DMS153 (cell line): ENCODE results near the gene SMIM10.
"Not testable (repeated sequence)": the region's sequence is repeated elsewhere in the genome, so short reads cannot be mapped to it uniquely, and the experiment has no call there.

ENCODE experiments used
- DNase-seq: peaks from one replicate; lab custom pipeline; 2025; lab: John Stamatoyannopoulos, UW

Gene SMIM10

DNA sequence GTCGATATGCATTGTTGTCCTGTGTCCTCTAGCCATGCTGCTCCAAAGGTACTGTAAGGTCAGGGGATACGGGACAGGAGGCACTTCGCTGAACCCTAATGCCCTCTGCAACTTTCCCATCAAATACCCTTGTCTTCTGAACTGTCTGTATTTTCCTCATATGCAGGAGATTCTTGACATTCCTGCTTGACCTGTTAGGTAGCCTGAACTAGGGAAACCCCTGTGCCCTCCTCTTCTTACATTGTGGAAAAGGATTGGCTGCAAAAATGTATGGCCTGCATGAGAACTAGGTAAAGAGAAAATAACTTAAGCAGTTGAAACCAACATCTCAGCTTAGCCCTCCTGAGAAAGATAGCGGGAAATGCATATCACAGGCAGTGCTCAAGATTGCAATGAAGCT is 20.1 kb downstream of the SMIM10 start:
- no peak for DNase-seq

DNA sequence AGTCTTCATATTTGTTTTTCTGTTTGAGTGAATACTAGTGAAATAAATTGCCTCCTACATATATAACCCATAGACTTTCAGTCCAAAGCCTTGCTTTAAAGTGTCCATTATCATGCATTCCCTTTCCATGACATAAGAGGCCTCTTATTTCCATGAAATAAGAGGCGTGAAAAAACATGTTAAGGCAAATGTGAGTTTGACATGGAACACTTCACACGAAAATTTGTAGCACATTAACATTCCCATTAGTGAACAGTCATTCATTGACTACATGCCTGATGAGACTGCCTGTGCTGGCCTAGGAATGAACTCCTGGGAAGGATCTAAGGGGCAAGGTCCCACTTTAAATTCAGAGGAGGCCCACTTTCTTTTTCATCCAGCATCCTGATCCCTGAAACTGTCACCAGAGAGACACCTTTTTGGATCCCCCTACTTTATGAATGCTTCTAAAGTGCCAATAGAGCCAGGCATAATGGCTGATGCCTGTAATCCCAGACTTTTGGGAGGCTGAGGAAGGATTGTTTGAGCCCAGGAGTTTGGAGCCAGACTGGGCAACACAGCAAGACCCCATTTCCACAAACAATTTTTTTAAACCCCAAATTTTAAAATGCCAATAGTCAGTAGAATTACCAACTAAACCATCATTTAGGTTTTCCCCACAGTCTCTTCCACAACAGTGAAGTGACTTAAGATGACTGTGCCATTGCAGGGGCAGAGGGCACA is 24.9 kb downstream of the SMIM10 start:
- DNase-seq = no peak

DNA sequence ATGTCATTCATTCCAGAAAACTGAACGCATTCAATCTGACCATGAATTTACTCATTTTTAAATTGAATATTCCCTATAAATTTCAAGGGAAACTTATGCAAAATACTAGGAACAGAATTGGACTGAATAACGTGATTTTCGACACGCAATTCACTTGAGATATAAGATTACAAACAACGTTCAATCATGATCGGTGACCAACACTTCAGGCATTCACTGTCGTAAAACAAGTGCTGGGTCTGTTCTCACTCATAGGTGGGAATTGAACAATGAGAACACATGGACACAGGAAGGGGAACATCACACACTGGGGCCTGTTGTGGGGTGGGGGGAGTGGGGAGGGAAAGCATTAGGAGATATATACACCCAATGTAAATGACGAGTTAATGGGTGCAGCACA is 29.1 kb downstream of the SMIM10 start:
- DNase-seq = not testable (repeated sequence)

DNA sequence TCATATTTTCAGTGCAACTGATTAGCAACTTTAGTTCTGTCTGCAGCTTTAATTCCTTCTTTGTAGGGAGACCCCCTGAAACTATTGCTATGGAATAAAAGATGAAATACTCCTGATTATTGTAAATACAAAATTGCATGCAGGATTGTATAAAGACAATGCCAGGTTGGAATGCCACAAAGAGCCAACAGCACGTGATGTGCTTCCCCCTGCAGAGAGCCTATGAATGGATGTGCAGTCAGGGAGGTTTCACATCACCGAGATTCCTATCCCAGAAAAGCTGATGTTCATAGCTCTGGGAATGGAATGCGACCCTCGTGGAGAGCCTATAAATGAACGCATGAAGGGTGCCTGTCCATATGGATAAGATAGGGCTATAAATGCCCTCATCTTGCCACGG is 33.0 kb downstream of the SMIM10 start:
- not testable (repeated sequence) for DNase-seq

DNA sequence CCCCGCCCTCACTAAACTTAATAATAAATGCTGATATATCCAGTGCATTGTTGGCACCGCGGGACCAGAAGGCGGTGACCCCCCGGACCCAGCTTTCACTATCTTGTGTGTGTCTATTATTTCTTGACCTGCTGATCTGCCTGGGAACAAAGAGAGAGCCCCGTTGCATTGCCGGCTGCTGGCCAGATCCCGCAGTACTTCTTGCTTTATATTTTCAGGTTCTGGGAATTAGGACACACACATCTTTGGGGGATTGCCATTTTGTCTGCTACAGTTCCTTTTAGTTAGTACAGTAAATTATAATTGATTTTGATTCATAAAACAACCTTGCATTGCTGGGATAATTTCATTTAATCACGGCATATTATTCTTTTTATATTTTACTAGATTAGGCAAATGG is 33.7 kb downstream of the SMIM10 start:
- no peak for DNase-seq

DNA sequence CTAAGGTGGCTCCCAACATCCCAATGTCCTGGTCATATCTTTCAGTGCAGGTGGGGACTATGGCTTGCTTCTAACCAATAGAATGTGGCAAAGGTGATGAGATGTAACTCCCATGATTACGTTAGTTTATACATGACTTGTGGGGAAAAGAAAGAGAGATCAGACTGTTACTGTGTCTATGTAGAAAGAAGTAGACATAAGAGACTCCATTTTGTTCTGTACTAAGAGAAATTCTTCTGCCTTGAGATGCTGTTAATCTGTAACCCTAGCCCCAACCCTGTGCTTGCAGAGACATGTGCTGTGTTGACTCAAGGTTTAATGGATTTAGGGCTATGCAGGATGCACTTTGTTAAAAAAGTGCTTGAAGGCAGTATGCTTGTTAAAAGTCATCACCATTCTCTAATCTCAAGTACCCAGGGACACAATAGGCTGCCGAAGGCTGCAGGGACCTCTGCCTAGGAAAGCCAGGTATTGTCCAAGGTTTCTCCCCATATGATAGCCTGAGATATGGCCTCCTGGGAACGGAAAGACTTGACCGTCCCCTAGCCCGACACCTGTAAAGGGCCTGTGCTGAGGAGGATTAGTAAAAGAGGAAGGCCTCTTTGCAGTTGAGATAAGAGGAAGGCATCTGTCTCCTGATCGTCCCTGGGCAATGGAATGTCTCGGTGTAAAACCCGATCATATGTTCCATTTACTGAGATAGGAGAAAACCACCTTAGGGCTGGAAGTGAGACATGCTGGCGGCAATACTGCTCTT is 39.6 kb downstream of the SMIM10 start:
- DNase-seq = not testable (repeated sequence)

DNA sequence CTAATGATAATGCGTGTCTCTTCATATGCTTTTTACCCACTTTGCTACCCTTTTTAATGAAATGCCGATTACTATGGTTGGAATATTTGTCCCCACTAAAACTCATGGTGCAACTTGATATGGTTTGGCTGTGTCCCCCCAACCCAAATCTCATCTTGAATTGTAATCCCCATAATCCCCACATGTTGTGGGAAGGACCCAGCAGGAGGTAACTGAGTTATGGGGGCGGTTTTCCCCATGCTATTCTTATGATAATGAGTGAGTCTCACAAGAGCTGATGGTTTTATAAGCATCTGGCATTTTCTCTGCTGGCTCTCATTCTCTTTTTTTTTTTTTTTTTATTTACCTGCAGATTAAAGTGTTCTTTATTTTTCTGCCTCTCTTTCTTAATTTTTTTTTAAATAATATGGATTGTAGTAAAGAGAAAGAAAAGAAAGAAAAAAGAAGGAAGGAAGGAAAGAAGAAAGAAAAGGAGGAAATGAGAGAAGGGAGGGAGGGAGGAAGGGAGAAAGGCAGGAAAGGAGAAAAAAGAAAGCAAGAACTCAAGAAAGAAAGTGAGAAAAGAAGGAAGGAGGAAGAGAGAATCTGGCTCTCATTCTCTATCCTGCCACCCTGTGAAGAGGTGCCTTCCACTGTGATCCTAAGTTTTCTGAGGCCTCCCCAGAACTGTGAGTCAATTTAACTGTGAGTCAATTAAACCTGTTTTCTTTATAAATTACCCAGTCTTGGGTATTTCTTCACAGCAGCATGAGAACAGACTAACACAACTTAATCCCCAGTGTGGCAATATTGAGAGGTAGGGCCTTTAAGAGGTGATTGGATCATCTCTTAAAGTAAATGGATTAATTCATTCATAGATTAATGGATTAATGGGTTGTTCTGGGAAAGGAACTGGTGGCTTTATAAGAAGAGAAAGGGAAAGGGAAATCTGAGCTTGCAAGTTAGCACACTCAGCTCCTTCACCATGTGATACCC is 50.6 kb downstream of the SMIM10 start:
- DNase-seq = not testable (repeated sequence)
